Measurements from ENCODE around the gene TRIM47.

The TRIM47 gene

DNA sequence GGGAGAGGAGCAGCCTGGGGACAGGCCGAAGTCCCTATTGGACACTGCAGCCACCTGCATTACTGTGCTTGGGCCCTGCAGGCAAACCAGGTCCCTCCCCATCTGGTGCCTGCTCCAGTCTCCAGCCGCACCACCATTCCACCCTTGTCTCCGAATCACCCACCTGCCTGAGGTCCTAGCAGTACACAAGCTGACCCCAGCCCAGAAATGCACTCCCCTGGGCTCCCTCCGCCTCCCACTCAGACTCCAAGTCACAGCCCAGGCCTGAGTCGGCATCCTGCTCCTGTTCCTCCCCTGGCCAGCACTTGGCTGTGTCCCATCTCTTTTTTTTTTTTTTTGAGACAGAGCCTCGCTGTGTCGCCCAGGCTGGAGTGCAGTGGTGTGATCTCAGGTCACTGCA is 40.5 kb downstream of the TRIM47 start:
- intact Hi-C loops (cut with DNase I) = no loop called here
- DNase-seq = peak in 1 of 10 donors; percentile 72

DNA sequence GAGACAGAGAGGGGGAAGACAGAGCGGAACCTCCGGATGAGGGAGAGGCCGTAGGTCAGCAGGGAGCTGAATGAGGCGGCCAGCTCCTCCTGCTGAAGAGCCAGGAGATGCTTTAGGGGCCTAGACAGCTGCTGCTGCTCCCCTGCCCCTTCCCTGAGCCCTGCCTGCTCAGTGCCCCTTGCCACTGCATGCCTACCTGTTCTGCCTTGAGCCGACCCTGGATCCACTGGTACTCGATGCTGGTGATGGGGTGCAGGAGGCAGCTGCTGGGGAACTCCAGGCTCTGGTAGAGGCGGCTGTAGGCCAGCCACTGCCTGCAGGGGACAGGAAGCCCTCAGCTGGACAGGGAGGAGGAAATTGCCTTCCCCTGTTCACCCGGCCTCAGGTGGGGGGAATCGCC is 41.8 kb downstream of the TRIM47 start:
- DNase-seq = no peak
- intact Hi-C loops (cut with DNase I) = no loop called here

- no peak for DNase-seq
- intact Hi-C loops (cut with DNase I) = no loop called here
These were observed 42.8 kb downstream of the TRIM47 start for GRCh38 chr17:75835654-75835987.

- DNase-seq = peak in 1 of 10 donors; percentile 78
- intact Hi-C loops (cut with DNase I) = no loop called here
These were observed 43.3 kb downstream of the TRIM47 start for GRCh38 chr17:75834928-75835653.

DNA sequence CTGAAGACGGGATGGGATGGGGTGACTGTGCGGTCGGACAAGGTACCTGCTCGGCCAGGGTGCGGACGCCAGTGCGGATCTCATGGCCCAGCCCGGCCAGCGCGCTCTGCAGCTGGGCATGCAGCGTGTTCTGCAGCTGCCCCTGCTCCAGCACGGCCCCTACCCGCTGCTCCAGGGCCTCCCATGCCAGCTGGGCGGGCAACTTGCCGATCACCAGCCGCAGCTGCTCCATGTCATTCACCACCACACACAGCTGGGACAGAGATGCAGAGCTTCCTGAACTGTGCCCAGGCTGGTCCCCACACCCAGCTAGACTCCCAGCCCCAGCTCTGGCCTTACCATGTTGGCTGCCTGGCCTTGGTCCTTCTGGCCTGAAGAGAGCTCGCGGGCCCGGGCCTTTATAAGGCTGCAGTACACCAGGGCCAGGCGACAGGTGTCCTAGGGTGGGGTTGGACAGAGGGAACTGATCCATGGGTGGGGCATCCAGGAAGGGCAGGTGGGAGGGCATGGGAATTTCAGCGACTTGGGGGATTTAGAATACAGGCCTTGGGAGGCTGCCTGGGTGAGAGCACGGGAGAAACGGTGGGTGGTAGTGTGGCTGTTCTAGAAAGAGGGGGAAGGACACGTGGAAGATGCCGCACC is 44.0 kb downstream of the TRIM47 start:
- intact Hi-C loops (cut with DNase I) = no loop called here
- DNase-seq = peak in 9 of 10 donors; percentile 37 to 95 (median 63)

GRCh38 chr17:75832652-75833400 is 45.6 kb downstream of the TRIM47 start:
- intact Hi-C loops (cut with DNase I) = no loop called here
- DNase-seq = no peak

- intact Hi-C loops (cut with DNase I) = no loop called here
- DNase-seq = no peak
These were observed 46.2 kb downstream of the TRIM47 start for GRCh38 chr17:75832164-75832651.

DNA sequence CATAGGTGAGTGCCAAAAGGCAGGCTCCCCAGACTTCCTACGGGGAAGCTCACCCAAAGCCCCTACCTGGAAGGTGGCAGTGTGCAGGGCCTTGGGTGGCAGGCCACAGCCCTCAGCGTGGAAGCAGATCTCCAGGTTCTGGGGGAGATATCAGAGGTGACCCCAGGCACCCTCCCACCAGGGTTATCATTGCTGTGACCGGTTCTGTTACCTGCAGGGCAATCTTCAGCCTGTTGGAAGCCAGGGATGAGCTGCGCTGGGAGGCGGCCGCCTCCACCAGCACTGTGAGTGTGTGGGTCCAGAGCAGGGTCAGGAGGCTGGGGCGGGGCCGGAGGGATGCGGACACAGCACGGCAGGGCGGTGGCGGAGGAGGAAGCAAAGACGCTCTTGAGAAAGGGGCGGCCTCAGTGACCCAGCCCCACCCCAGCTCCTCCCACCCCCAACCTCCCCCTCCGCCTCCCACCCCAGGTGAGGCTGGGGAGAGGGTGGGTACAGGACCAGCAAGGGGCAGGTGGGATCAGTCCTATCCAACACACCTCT is 47.3 kb downstream of the TRIM47 start:
- no peak for DNase-seq
- intact Hi-C loops (cut with DNase I) = no loop called here

DNA sequence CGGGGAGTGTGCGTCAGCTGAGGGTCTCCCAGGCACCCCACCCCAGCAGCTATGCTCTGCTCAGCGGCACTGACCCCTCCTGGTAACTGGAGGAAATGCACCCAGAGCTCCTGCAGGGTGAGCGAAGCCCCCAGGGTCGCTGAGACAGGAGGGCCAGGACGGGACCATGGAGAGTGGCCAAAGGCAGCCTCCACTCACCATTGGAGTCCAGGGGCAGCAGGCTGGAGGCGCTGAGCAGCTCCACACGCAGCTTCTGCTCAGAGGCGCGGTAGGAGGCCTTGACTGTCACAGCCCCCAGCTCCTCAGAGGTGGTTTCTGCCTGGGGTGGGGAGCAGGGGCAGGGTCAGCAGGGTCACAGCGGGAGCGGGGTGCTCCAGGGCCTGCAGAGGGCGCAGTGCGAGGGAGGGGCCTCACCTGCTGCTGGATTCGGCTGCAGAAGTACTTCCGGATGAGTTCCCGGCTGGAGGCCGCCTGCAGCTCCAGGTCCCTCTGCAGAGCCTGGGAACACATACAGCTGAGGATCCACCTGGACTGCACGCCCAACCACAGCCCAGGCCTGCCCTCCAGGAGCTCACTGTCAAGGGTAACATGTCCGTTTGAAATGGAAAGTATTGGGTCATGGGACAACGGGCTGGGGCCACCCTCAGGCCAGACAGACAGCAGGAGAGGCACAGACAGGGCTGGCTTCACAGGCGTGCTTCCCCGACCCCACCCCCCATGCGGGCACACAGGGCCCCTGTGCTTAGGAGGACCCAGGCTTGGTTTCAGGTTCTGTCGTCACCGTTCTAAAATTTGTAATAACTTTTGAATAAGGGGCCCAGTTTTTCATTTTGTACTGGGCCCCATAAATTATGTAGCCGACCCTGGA is 48.0 kb downstream of the TRIM47 start:
- intact Hi-C loops (cut with DNase I) = no loop called here
- DNase-seq = no peak

DNA sequence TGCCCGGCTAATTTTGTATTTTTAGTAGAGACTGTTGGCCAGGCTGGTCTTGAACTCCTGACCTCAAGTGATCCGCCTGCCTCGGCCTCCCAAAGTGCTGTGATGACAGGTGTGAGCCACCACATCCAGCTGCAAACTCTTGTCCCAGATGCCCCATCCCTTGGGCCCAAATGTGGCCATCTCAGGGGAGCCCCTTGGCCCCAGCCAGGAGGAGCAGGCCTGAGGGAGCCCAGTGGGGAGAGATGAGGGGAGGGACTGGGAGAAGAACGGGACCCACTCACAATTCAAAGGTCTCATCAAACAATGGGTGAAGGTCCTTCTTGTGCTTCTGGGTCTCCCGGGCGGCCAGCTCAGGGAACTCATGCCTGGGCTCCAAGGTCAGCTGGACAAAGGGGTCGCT is 48.6 kb downstream of the TRIM47 start:
- intact Hi-C loops (cut with DNase I) = loop anchor here (5.0 kb wide), 1 partner anchor 42 kb away; no protein-coding TSS in a partner anchor
- no peak for DNase-seq

- intact Hi-C loops (cut with DNase I) = loop anchor here (5.0 kb wide), 1 partner anchor 41 kb away; no protein-coding TSS in a partner anchor
- DNase-seq = peak in 1 of 10 donors; percentile 86
These were observed 49.6 kb downstream of the TRIM47 start for GRCh38 chr17:75828741-75829140.

GRCh38 chr17:75828076-75828400 is 50.3 kb downstream of the TRIM47 start:
- DNase-seq = no peak
- intact Hi-C loops (cut with DNase I) = loop anchor here (5.0 kb wide), 1 partner anchor 41 kb away; no protein-coding TSS in a partner anchor

GRCh38 chr17:75827308-75828075 is 50.9 kb downstream of the TRIM47 start:
- DNase-seq = peak in 9 of 10 donors; percentile 47 to 92 (median 63)
- intact Hi-C loops (cut with DNase I) = loop anchor here (5.0 kb wide), 1 partner anchor 40 kb away; no protein-coding TSS in a partner anchor

- intact Hi-C loops (cut with DNase I) = loop anchor here (5.0 kb wide), 1 partner anchor 39 kb away; no protein-coding TSS in a partner anchor
These were observed 51.6 kb downstream of the TRIM47 start for GRCh38 chr17:75826561-75827307.

GRCh38 chr17:75825748-75826370 is 52.5 kb downstream of the TRIM47 start:
- peak in 1 of 10 donors; percentile 69 for DNase-seq
- intact Hi-C loops (cut with DNase I) = loop anchor here (5.0 kb wide), 1 partner anchor 39 kb away; no protein-coding TSS in a partner anchor

More at GRCh38 chr17:75826561-75827307, 51.6 kb downstream of the TRIM47 start:
- no peak for DNase-seq

GRCh38 chr17:75825149-75825552 is 53.2 kb downstream of the TRIM47 start:
- intact Hi-C loops (cut with DNase I) = loop anchor here (5.0 kb wide), 1 partner anchor 38 kb away; no protein-coding TSS in a partner anchor
- DNase-seq = no peak

- no peak for DNase-seq
- intact Hi-C loops (cut with DNase I) = loop anchor here (5.0 kb wide), 1 partner anchor 37 kb away; no protein-coding TSS in a partner anchor
These were observed 53.7 kb downstream of the TRIM47 start for GRCh38 chr17:75824666-75825065.
